HK-2 (cell line): Measurements from ENCODE around the gene NPHP4.

ENCODE experiments used
- DNase-seq: peaks from one replicate; pipeline ENCODE4 v3.0.0-alpha.2; 2018; ENCODE audit not compliant: unreplicated experiment

NPHP4 gene

GRCh38 chr1:5971471-5972197 lies 20.6 kb downstream of the NPHP4 start:
- DNase-seq: no peak

GRCh38 chr1:5970610-5971273 lies 21.5 kb downstream of the NPHP4 start:
- DNase-seq: no peak

GRCh38 chr1:5969168-5969567 lies 23.1 kb downstream of the NPHP4 start:
- no peak for DNase-seq

- no peak for DNase-seq
Observed at GRCh38 chr1:5968161-5968736, 24.0 kb downstream of the NPHP4 start.

GRCh38 chr1:5967351-5968160 lies 24.7 kb downstream of the NPHP4 start:
- DNase-seq: no peak

- DNase-seq: no peak
Observed at GRCh38 chr1:5966543-5967205, 25.6 kb downstream of the NPHP4 start.

GRCh38 chr1:5965586-5966131 lies 26.6 kb downstream of the NPHP4 start:
- DNase-seq: no peak

GRCh38 chr1:5962265-5963105 lies 29.7 kb downstream of the NPHP4 start:
- DNase-seq: no peak

- no peak for DNase-seq
Observed at GRCh38 chr1:5961601-5962000, 30.6 kb downstream of the NPHP4 start.

- no peak for DNase-seq
Observed at GRCh38 chr1:5960336-5960735, 31.9 kb downstream of the NPHP4 start.

GRCh38 chr1:5959667-5960230 lies 32.5 kb downstream of the NPHP4 start:
- DNase-seq: no peak

- DNase-seq: no peak
Observed at GRCh38 chr1:5959087-5959486, 33.1 kb downstream of the NPHP4 start.

GRCh38 chr1:5956022-5956830 lies 36.0 kb downstream of the NPHP4 start:
- DNase-seq: no peak

GRCh38 chr1:5955479-5955977 lies 36.7 kb downstream of the NPHP4 start:
- DNase-seq: no peak

GRCh38 chr1:5954964-5955363 lies 37.3 kb downstream of the NPHP4 start:
- DNase-seq: no peak

GRCh38 chr1:5953386-5953785 lies 38.8 kb downstream of the NPHP4 start:
- no peak for DNase-seq

- DNase-seq: no peak
Observed at GRCh38 chr1:5951846-5952410, 40.3 kb downstream of the NPHP4 start.

- DNase-seq: no peak
Observed at GRCh38 chr1:5950994-5951785, 41.0 kb downstream of the NPHP4 start.
